HTR-8/SVneo (cell line): ENCODE measurements around the gene ITGA7.

Experiments used
- DNase-seq: peaks from one replicate; pipeline ENCODE4 v3.0.0; 2011; ENCODE audit warnings: low spot score, mixed read lengths; ENCODE audit not compliant: insufficient read length
- FAIRE-seq: peaks from 2 replicates; lab custom pipeline; 2011; peaks lifted over from hg19 to GRCh38; lab: Jason Lieb, UNC

The ITGA7 gene

GRCh38 chr12:55736780-55737580 is 29.3 kb upstream of the ITGA7 start:
- DNase-seq (no peak), FAIRE-seq (no peak)

DNA sequence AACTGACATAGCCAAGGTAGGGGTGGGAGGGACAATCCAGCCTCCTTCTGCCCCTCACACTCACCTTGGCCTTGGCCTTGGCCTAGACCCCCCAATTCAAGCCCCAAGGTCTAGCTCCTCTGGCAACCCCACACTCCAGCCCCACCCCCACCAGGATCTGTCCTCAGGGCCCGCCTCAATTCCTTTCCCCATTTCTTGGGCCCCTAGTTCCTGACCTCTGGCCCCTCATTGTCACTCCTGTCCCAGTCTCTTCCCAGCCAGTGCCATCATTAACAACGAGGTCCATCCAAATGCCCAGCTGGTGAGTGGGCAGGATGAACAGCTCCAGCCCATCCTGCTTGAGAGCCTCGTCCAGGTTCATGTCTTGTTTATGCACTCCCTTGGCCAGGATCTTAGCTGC is 28.4 kb upstream of the ITGA7 start:
- DNase-seq = no peak
- no peak for FAIRE-seq

DNA sequence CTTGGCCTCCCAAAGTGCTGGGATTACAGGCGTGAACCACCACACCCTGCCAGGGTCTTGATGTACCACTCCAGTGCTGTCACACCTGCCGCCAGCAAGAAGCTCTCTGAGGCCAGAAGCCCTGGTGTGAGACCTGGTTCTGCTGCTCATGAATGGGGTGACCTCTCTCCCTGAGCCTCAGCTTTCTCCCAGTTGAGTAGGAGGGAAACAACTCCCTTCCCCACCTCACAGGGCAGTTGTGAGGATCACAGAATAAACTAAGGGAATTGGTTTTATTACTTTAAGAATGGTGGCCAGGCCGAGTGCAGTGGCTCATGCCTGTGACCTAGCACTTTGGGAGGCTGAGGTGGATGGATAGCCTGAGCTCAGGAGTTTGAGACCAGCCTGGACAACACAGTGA is 26.9 kb upstream of the ITGA7 start:
- no peak for DNase-seq
- no peak for FAIRE-seq

GRCh38 chr12:55733858-55734257 is 26.2 kb upstream of the ITGA7 start:
- FAIRE-seq = no peak
- no peak for DNase-seq

DNA sequence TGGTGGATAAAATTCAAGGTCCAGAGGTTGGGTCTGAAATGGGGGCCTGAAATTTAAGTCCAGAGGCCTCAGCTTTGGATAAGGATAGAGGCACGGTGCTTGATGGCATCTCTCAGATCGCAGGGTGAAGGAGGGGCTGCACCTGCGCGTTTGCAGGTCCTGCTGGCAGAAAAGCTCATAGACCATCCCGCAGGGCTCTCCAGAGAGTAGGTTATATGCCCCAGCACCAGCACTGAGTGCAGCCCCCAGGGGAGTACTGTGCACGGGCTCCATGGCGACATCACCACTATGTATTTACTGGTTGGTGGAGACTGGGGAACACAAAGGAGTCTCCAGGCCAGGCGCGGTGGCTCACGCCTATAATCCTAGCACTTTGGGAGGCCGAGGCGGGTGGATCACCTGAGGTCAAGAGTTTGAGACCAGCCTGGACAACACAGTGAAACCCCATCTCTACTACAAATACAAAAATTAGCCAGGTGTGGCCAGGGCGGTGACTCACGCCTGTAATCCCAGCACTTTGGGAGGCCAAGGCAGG is 25.4 kb upstream of the ITGA7 start:
- FAIRE-seq = no peak
- DNase-seq = no peak

DNA sequence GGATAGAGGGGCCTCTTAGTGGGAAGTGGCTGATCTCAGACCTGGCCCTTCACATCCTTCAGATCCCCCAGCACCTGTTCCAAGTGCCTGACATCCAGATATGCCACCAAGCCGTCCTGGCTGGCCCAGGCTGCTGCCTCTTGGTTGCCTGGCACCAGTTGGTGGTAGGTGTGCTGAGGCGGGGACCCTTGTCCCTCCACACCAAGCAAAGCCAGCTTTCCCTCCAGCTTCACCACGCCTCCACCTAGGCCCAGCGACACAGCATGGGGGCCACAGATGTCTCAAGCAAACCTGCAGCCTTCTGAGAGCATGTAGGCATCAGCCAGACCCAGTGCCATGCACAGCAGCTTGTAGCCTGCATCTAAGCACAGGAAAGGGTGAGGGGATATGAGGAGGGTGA is 24.6 kb upstream of the ITGA7 start:
- no peak for DNase-seq
- FAIRE-seq = no peak

- DNase-seq (no peak), FAIRE-seq (no peak)
Observed at GRCh38 chr12:55729819-55730818, 22.4 kb upstream of the ITGA7 start.

DNA sequence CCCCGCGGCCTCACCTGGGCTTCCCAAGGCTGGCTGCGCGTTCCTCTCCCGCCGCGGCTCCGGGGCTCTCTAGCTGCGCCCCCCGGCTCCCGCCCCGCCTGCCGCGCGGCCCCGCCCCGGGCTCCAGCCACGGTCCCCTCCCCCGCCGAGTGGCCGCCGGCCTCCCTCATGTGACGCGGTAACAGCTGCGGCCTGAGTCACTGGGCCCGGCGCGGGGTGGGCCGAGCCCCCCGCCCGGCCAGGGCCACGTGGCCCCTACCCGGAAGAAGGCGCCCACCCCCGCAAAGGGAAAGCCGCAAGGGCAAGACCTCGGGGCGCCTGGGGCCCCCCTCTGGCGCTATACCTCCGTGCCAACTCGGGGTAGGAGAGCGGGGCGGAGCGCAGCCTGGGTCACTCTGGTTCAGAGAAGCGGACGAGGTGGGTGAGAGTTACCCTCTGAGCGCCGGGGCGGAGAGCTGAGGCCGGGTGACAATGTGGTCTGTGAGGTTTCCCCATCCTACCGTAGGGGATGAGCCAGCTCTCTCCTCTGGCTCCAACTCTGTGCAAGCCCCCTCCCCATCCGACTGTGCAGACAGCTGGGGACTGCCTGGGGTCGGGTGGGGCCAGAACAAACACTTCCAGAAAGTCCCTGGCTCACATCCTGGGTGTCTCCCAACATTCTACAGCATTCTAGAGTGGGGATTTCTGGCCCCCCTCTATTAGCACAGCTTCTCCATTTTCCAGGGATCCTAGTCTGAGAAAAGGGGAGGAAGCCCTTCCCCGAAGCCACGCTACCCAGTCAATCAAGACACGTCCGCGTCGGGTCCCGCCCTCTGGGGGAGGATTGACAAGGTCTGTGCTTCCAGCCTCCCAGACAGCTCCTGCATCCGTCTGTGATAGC is 21.5 kb upstream of the ITGA7 start, which contains the start of gene CD63:
CD63 (minus strand) TSS at position 71 of the 880 bp plus-strand sequence. CDS start 668 bp downstream, outside the sequence.
- DNase-seq = peak; percentile 92
- peak; percentile 57 for FAIRE-seq

GRCh38 chr12:55728186-55728938 is 20.7 kb upstream of the ITGA7 start:
- FAIRE-seq (no peak), DNase-seq (no peak)

- FAIRE-seq = no peak
- no peak for DNase-seq
Observed at GRCh38 chr12:55727643-55728185, 20.0 kb upstream of the ITGA7 start.

DNA sequence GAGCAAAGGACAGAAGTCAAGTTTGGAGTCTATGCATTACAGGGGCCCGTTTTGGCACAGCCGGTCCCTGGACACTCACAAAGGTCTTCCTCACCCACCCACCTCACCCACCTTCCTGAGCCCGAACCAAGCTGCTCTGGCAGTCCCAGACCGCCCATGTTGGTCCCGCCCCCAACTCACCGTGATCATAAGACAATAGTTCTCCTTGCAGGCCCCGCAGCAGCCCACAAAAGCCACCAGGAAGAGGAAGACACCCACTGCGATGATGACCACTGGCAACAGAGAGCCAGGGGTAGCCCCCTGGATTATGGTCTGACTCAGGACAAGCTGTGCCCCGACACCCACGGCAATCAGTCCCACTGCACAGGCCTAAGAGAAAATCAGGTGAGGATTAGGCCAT is 19.3 kb upstream of the ITGA7 start:
- FAIRE-seq (no peak), DNase-seq (no peak)

- FAIRE-seq (no peak), DNase-seq (no peak)
Observed at GRCh38 chr12:55725556-55725955, 17.9 kb upstream of the ITGA7 start.

DNA sequence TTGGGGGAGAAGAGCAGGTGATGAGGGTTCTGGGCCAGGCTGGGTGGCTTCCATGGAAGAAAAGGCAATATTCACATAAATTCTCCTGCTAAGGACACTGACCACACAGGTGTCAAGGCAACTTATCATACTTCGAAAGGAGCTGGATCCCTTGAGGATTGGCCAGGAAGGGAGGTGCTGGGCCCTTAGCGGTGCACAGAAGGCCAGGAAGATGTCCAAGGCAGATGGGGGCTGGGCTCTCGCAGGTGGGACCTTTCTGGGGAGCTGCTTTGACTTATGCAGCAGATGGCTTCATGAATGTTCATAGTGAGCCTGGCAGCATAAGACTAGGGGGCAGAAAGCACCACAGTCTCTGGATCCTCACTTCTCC is 17.2 kb upstream of the ITGA7 start:
- FAIRE-seq (no peak), DNase-seq (no peak)

DNA sequence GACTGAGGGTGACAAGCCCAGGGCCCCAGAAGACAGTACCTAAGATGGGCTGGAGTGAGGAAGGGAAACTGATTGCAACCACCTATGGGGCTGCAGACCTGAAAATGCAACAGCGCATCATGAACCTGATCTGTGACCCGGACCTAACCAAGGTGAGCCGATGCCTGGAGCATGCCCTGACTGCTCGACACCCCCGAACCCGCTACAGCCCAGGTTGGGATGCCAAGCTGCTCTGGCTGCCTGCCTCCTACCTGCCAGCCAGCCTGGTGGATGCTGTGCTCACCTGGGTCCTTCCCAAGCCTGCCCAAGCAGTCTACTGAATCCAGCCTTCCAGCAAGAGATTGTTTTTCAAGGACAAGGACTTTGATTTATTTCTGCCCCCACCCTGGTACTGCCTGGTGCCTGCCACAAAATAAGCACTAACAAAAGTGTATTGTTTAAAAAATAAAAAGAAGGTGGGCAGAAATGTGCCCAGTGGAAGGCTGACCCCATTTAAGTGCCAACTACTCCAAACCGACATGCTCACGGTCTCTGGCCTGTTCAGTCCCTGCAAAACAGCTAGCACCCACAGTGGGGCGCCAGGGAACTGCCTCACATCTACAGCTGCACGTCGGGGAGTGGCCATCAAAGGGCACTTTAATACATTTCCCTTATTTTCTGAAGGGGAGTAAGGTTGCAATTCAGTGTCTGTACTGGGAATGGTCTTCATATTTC is 16.7 kb upstream of the ITGA7 start:
- no peak for DNase-seq
- no peak for FAIRE-seq

- DNase-seq = no peak
- no peak for FAIRE-seq
Observed at GRCh38 chr12:55723516-55724225, 16.0 kb upstream of the ITGA7 start.

GRCh38 chr12:55722948-55723347 is 15.2 kb upstream of the ITGA7 start:
- FAIRE-seq (no peak), DNase-seq (no peak)

GRCh38 chr12:55721601-55722213 is 14.0 kb upstream of the ITGA7 start:
- DNase-seq (no peak), FAIRE-seq (no peak)
